ENCODE data around the gene MINDY1.

Gene MINDY1

GRCh38 chr1:150994248-150994647 is 12.5 kb downstream of the MINDY1 start:
- no peak for TF ChIP-seq CTCF (conservative IDR thresholded peaks at IDR 0.05; ENCODE audit: control insufficient read depth, insufficient read depth, low read depth, low read length)
- H3K4me3 ChIP-seq (ENCODE audit: control insufficient read depth, low read depth, low read length), result no peak overlapping the region
- no peak for DNase-seq (ENCODE audit: low read depth)

GRCh38 chr1:150992626-150993025 is 14.1 kb downstream of the MINDY1 start:
- no peak overlapping the region for H3K4me3 ChIP-seq (ENCODE audit: control insufficient read depth, low read depth, low read length)
- no peak for DNase-seq (ENCODE audit: low read depth)
- no peak for TF ChIP-seq CTCF (conservative IDR thresholded peaks at IDR 0.05; ENCODE audit: control insufficient read depth, insufficient read depth, low read depth, low read length)

GRCh38 chr1:150987924-150988323 is 18.8 kb downstream of the MINDY1 start:
- no peak for DNase-seq (ENCODE audit: low read depth)
- TF ChIP-seq CTCF (conservative IDR thresholded peaks at IDR 0.05; ENCODE audit: control insufficient read depth, insufficient read depth, low read depth, low read length), result no peak
- no peak overlapping the region for H3K4me3 ChIP-seq (ENCODE audit: control insufficient read depth, low read depth, low read length)

- no peak for TF ChIP-seq CTCF (conservative IDR thresholded peaks at IDR 0.05; ENCODE audit: control insufficient read depth, insufficient read depth, low read depth, low read length)
- no peak overlapping the region for H3K4me3 ChIP-seq (ENCODE audit: control insufficient read depth, low read depth, low read length)
- no peak for DNase-seq (ENCODE audit: low read depth)
Observed at GRCh38 chr1:150985179-150985825, 21.4 kb downstream of the MINDY1 start.

- no peak for TF ChIP-seq CTCF (conservative IDR thresholded peaks at IDR 0.05; ENCODE audit: control insufficient read depth, insufficient read depth, low read depth, low read length)
- H3K4me3 ChIP-seq (ENCODE audit: control insufficient read depth, low read depth, low read length), result no peak within 1 kb of the TSS
- peak; percentile 31 for DNase-seq (ENCODE audit: low read depth)
Observed at GRCh38 chr1:150981805-150982712, 24.6 kb downstream of the MINDY1 start, which contains the start of gene ANXA9. TSS of gene ANXA9 (plus strand) at chr1:150982292. CDS start at chr1:150983106, 814 bp downstream.

- no peak for TF ChIP-seq CTCF (conservative IDR thresholded peaks at IDR 0.05; ENCODE audit: control insufficient read depth, insufficient read depth, low read depth, low read length)
- no peak overlapping the region for H3K4me3 ChIP-seq (ENCODE audit: control insufficient read depth, low read depth, low read length)
- no peak for DNase-seq (ENCODE audit: low read depth)
Observed at GRCh38 chr1:150981177-150981804, 25.4 kb downstream of the MINDY1 start.
